Parathyroid adenoma (tissue), 2 donors: Measurements from ENCODE around the gene THAP9.

ENCODE experiments used
- H2AFZ ChIP-seq: fragments of 300-600 bp; sonication (generic); one replicate; pipeline ENCODE4 v1.7.0; 2017; ENCODE audit warnings: antibody characterized with exemption, mild to moderate bottlenecking
- H3K27ac ChIP-seq: fragments of 300-600 bp; sonication (generic); one replicate; pipeline ENCODE4 v1.7.0; 2017
- H3K27me3 ChIP-seq: fragments of 300-600 bp; sonication (generic); one replicate; pipeline ENCODE4 v1.7.0; 2017; ENCODE audit warnings: low read length; ENCODE audit not compliant: control insufficient read depth, insufficient read depth
- H3K36me3 ChIP-seq: fragments of 300-600 bp; sonication (generic); one replicate; pipeline ENCODE4 v1.7.0; 2017; ENCODE audit warnings: low read length; ENCODE audit not compliant: control insufficient read depth, insufficient read depth
- H3K4me1 ChIP-seq: fragments of 300-600 bp; sonication (generic); one replicate; pipeline ENCODE4 v1.7.0; 2017; ENCODE audit warnings: control low read depth
- H3K4me2 ChIP-seq: fragments of 300-600 bp; sonication (generic); one replicate; pipeline ENCODE4 v1.7.0; 2017; ENCODE audit warnings: low read length
- H3K4me3 ChIP-seq: fragments of 300-600 bp; sonication (generic); one replicate; pipeline ENCODE4 v1.7.0; 2017; ENCODE audit warnings: low read depth, low read length
- H3K79me2 ChIP-seq: fragments of 300-600 bp; sonication (generic); one replicate; pipeline ENCODE4 v1.7.0; 2017; ENCODE audit warnings: control low read depth
- H3K9ac ChIP-seq: fragments of 300-600 bp; sonication (generic); one replicate; pipeline ENCODE4 v1.7.0; 2017; ENCODE audit warnings: mild to moderate bottlenecking
- H3K9me3 ChIP-seq: fragments of 300-600 bp; sonication (generic); one replicate; pipeline ENCODE4 v1.7.0; 2017; ENCODE audit warnings: low read length; ENCODE audit not compliant: control insufficient read depth
- CTCF ChIP-seq: fragments of 300-600 bp; sonication (generic); IDR thresholded peaks from one replicate; pipeline ENCODE4 v1.7.0; 2017; ENCODE audit warnings: antibody characterized with exemption, mild to moderate bottlenecking
- donor health status: primary hyperparathyroidism.

The THAP9 gene

DNA sequence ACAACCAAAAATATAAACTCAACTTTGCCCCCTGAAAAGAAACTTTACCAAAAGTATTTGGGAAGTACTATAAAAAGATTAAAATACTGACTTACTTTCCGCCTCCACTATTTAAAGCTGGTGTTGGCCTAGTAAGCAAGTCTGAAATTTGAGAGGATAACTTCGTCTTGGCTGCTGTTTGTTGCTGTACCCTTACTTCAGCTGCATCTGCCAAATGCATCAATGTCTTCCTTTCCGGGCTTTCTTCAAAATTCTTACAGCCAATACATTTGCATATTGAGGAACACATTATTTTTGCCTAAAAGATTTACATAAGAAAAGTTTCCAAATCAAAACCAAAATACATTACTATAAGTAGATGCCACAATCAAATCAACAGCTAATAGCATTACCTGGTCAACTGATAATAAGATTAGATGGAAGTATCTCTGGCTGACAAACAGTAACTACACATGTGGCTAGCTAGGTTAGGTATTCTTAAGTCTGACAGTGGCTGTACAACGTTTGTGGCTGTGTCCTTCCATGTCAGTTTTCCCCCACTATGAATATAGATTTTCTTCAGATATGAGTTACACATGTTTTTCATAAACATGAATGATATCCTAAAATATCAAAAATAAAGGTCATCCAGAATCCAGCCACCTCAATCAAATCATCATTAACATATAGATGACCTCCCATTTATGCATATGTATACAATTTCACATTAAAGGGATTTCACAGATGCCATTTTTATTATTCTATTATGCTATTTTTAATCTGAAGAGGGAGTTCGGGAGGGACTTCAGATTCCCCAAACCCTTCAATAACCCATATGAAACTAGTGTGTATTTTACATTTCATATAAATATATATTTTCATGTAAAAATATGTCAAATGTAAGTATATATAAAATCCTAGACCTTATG is 30.6 kb downstream of the THAP9 start:
- Histone ChIP-seq H3K4me2 (no peak overlapping the region), H3K9ac (no peak overlapping the region), H3K79me2 (no peaks in the 10 kb centered on the region), H3K27me3 (no peaks in the 10 kb centered on the region), H2AFZ (no peak overlapping the region), H3K27ac (no peak overlapping the region), H3K9me3 (no peaks in the 10 kb centered on the region), H3K4me3 (no peak overlapping the region), H3K36me3 (no peaks in the 10 kb centered on the region), H3K4me1 (no peaks in the 10 kb centered on the region)
- no peak for TF ChIP-seq CTCF

DNA sequence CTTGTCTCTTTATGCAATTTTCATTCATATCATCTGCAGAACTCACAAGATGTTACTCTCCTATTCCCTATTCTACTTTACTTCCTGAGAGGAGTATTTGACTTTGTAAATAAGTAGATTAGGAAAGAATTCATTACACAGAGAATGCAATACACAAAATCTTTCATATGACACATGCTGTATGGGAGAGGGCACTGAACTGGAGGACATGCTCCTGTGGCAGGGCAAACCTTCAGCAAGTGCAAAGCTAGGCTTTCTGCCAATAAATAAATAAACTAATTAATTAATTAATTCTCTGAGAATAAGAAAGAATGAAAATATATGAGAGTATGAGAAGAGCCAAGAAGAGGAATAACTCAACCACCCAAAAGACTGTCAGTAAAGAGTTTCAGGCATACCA is 33.9 kb downstream of the THAP9 start:
- no peak overlapping the region for H3K4me3 ChIP-seq
- H3K4me2 ChIP-seq: no peak overlapping the region
- H3K9ac ChIP-seq: no peak overlapping the region
- no peaks in the 10 kb centered on the region for H3K36me3 ChIP-seq
- H2AFZ ChIP-seq: no peak overlapping the region
- H3K9me3 ChIP-seq: no peaks in the 10 kb centered on the region
- H3K27me3 ChIP-seq: no peaks in the 10 kb centered on the region
- no peak for TF ChIP-seq CTCF
- no peaks in the 10 kb centered on the region for H3K4me1 ChIP-seq
- H3K79me2 ChIP-seq: no peaks in the 10 kb centered on the region
- no peak overlapping the region for H3K27ac ChIP-seq

GRCh38 chr4:82939414-82939813 is 38.9 kb downstream of the THAP9 start:
- Histone ChIP-seq H3K27me3 (no peaks in the 10 kb centered on the region), H3K9ac (no peak overlapping the region), H3K36me3 (no peaks in the 10 kb centered on the region), H3K9me3 (no peaks in the 10 kb centered on the region), H3K27ac (no peak overlapping the region), H2AFZ (no peak overlapping the region), H3K79me2 (no peaks in the 10 kb centered on the region), H3K4me2 (no peak overlapping the region), H3K4me3 (no peak overlapping the region), H3K4me1 (no peaks in the 10 kb centered on the region)
- TF ChIP-seq CTCF: no peak

- no peak for TF ChIP-seq CTCF
- H3K27me3 ChIP-seq: no peaks in the 10 kb centered on the region
- H3K9me3 ChIP-seq: no peaks in the 10 kb centered on the region
- no peak overlapping the region for H2AFZ ChIP-seq
- H3K27ac ChIP-seq: no peak overlapping the region
- no peak overlapping the region for H3K9ac ChIP-seq
- H3K4me3 ChIP-seq: no peak overlapping the region
- no peaks in the 10 kb centered on the region for H3K4me1 ChIP-seq
- no peaks in the 10 kb centered on the region for H3K36me3 ChIP-seq
- H3K4me2 ChIP-seq: no peak overlapping the region
- H3K79me2 ChIP-seq: no peaks in the 10 kb centered on the region
These were observed 47.0 kb downstream of the THAP9 start for GRCh38 chr4:82947498-82947897.
